Measurements from ENCODE around the gene GRID1. TPM values are rescaled to one million over a fixed set of nuclear protein-coding genes. Genes with fewer than 3 reads are reported as not detected.

GRID1 gene
- total and polyA plus RNA-seq, 9 of the 15 experiments (the other 6 are each of a cell fraction or from before 2014, with no cell fraction given) = 0.01 to 7.2 (median 1.2) TPM

- no peak overlapping the region for H3K27ac ChIP-seq (ENCODE audit: extremely low read depth, low read depth, low read length)
- no peak for ATAC-seq
- ChIA-PET POLR2A (interaction anchor here (0.6 kb wide), 1 partner anchor 8 kb away, joined by 3 read pairs; no protein-coding TSS in a partner anchor), CTCF (ENCODE audit: low intra/inter-chr PET ratio) (no interaction called here)
- no peaks in the 10 kb centered on the region for H3K79me2 ChIP-seq (ENCODE audit: control insufficient read depth, insufficient read depth, low read length)
- H3K4me3 ChIP-seq = no peak overlapping the region
- H3K4me2 ChIP-seq (ENCODE audit: insufficient read depth, low read length) = no peak overlapping the region
- H3K9ac ChIP-seq (ENCODE audit: insufficient read depth in 1 of 2, low read depth in 2 of 2, low read length in 2 of 2) = no peak overlapping the region
- no peaks in the 10 kb centered on the region for H3K4me1 ChIP-seq (replicated peaks in 1 of 2; ENCODE audit: control insufficient read depth in 2 of 2, insufficient read depth in 2 of 2, low read length in 2 of 2)
- WGBS (ENCODE audit: insufficient coverage, low coverage, missing lambda C conversion rate) = 0% methylated on average over 1 of the region's 1 CpG
- H2AFZ ChIP-seq (ENCODE audit: low read depth, low read length) = no peak overlapping the region
- no peaks in the 10 kb centered on the region for H3K9me3 ChIP-seq (replicated peaks; ENCODE audit: control insufficient read depth, insufficient read depth, low read depth, low read length)
- BruUV-seq (replicated peaks) = no TSS peak
- intact Hi-C loops (cut with micrococcal nuclease) = no loop called here
- H4K20me1 ChIP-seq (replicated peaks; ENCODE audit: control insufficient read depth, insufficient read depth, low read length) = no peaks in the 10 kb centered on the region
- in situ Hi-C loops (cut with MboI) = no loop called here
- no peaks in the 10 kb centered on the region for H3K36me3 ChIP-seq (ENCODE audit: control insufficient read depth, insufficient read depth, low read length)
- H3K9me1 ChIP-seq (ENCODE audit: control insufficient read depth, insufficient read depth, low read length) = no peaks in the 10 kb centered on the region
- no peak for DNase-seq (ENCODE audit: extremely low read depth in 1 of 4, low spot score in 3 of 4)
- FAIRE-seq = no peak
- H3K27me3 ChIP-seq (ENCODE audit: control insufficient read depth in 2 of 2, insufficient read depth in 2 of 2, low read length in 2 of 2) = peaks cover 0 to 3% of the 10 kb centered on the region in 2 experiments; a peak in 2 of 5 replicates
- TF ChIP-seq KLF1 (tag; IDR thresholded peaks at IDR 0.05) (no peak), SIRT6 (IDR thresholded peaks at IDR 0.05; ENCODE audit: low read depth, low read length) (no peak), SRSF1 (IDR thresholded peaks at IDR 0.05; ENCODE audit: low read depth, low read length) (no peak), HOMEZ (CRISPR knock-in tag; IDR thresholded peaks at IDR 0.05) (no peak), NR2F6 (CRISPR knock-in tag; IDR thresholded peaks at IDR 0.05) (no peak), AFF1 (IDR thresholded peaks at IDR 0.05; ENCODE audit: low read depth in 1 of 2, partially characterized antibody in 2 of 2) (no peak), ARID4B (CRISPR knock-in tag; IDR thresholded peaks at IDR 0.05) (no peak), ZNF277 (CRISPR knock-in tag; IDR thresholded peaks at IDR 0.05; ENCODE audit: borderline replicate concordance) (no peak), FOXK2 (conservative IDR thresholded peaks at IDR 0.05 in 1 of 2, IDR thresholded peaks at IDR 0.05 in 1 of 2; ENCODE audit: low read depth in 2 of 2) (no peak), CBFA2T2 (conservative IDR thresholded peaks at IDR 0.05) (no peak), MEF2A (IDR thresholded peaks at IDR 0.05; ENCODE audit: control insufficient read depth, low read depth, low read length) (no peak)
Measured at GRCh38 chr10:86034710-86035109, 331.9 kb downstream of the GRID1 start.
